Lung (tissue), 16 donors: Measurements from ENCODE around the gene PPP2R5E. TPM values are rescaled to one million over a fixed set of nuclear protein-coding genes. Genes with fewer than 3 reads are reported as not detected.
A peak's percentile ranks its signal among the peaks of the same experiment; 100 is the strongest.
"Not testable (repeated sequence)": the region's sequence is repeated elsewhere in the genome, so short reads cannot be mapped to it uniquely, and the experiment has no call there.

Experiments used
- ATAC-seq: fragments of 200-7000 bp; cut with Tn5 transposase; one replicate; pipeline ENCODE4 v1.9.1; 2020; ENCODE audit warnings: moderate number of reproducible peaks; ENCODE audit not compliant: insufficient read depth, low FRiP score
- DNase-seq, 3 donors: peaks; one replicate each; pipeline ENCODE4 v3.0.0-alpha.2; 2013 to 2017
- H3K27ac ChIP-seq, 2 donors: one replicate each; pipeline ENCODE4 v1.5.1; 2013; ENCODE audit warnings: mild to moderate bottlenecking in 2 of 2, moderate library complexity in 2 of 2, control low read depth in 1 of 2, inconsistent platforms in 1 of 2, low read depth in 1 of 2, low read length in 1 of 2
- H3K27me3 ChIP-seq, 3 donors: one replicate each; pipeline ENCODE4 v1.5.1; 2013; ENCODE audit warnings: low read length in 2 of 3; ENCODE audit not compliant: control insufficient read depth in 3 of 3, insufficient read depth in 3 of 3
- H3K36me3 ChIP-seq, 4 donors: one replicate each; pipeline ENCODE4 v1.5.1; 2013; ENCODE audit warnings: low read length in 4 of 4, mild to moderate bottlenecking in 1 of 4, moderate library complexity in 1 of 4; ENCODE audit not compliant: control insufficient read depth in 4 of 4, insufficient read depth in 4 of 4
- H3K4me1 ChIP-seq, 5 donors: one replicate each; pipeline ENCODE4 v1.5.1; 2013; ENCODE audit warnings: low read length in 5 of 5, mild to moderate bottlenecking in 2 of 5, moderate library complexity in 1 of 5; ENCODE audit not compliant: control insufficient read depth in 5 of 5, insufficient read depth in 5 of 5
- H3K4me3 ChIP-seq: one replicate; pipeline ENCODE4 v1.5.1; 2013; ENCODE audit warnings: mild to moderate bottlenecking, control low read depth, moderate library complexity
- H3K9ac ChIP-seq, 2 donors: one replicate each; pipeline ENCODE4 v1.5.1; 2013; ENCODE audit warnings: low read length in 2 of 2, control low read depth in 1 of 2; ENCODE audit not compliant: insufficient read depth in 1 of 2
- H3K9me3 ChIP-seq, 4 donors: one replicate each; pipeline ENCODE4 v1.5.1; 2013; ENCODE audit warnings: low read length in 3 of 4, mild to moderate bottlenecking in 1 of 4, moderate library complexity in 1 of 4; ENCODE audit not compliant: control insufficient read depth in 4 of 4, insufficient read depth in 3 of 4
- CTCF ChIP-seq: IDR thresholded peaks from 2 replicates; pipeline ENCODE4 v1.5.1; 2012; ENCODE audit warnings: mild to moderate bottlenecking; ENCODE audit errors: control extremely low read depth, extremely low read depth
- WGBS, 2 donors: extraction: QIAGEN DNeasy Blood & Tissue Kit; methylation state at CpG; one replicate each; pipeline ENCODE4 v1.1.7; 2013; 5-methylcytosine and 5-hydroxymethylcytosine counted together
- long read RNA-seq, 5 donors: transcript quantifications; one replicate each; lab custom pipeline, GENCODE V29; 2026
- polyA plus RNA-seq, 2 donors: library from polyadenylated mRNA; stranded (reverse); fragments of 200-250 nt; gene quantifications; one replicate each; pipeline ENCODE4 v1.2.1, GENCODE V29; 2013
- total RNA-seq, 2 donors: library from RNA; depleted of rRNA in 1 of 2; stranded (reverse); fragments of >200 nt in 1 of 2; gene quantifications; one replicate each; pipeline ENCODE4 v1.2.1, GENCODE V29; 2014 to 2021
- donor health status: control.
- donor health status: control.
- donor health status: Bipolar disorder and iron deficiency.
- donor health status: healthy.
- donor health status: DM: yes; HTN: yes; CAD: no.

Gene PPP2R5E
- 10 to 100 TPM; 41.2 to 42.5 TPM for total RNA-seq
- 10 to 100 TPM in 1 of 2 donors, 1 to 10 TPM in 1; 9.0 to 10.2 TPM for polyA plus RNA-seq
- long read RNA-seq, donor 1, full-length matches to known transcripts: 5 of 10 reads
- long read RNA-seq, donor 1, partial matches to known transcripts: 5 of 10 reads
- long read RNA-seq, donor 1, other reads (novel, unspliced or antisense): 0 of 10 reads
- long read RNA-seq, donor 2, full-length matches to known transcripts: 2 of 2 reads
- long read RNA-seq, donor 2, partial matches to known transcripts: 0 of 2 reads
- long read RNA-seq, donor 2, other reads (novel, unspliced or antisense): 0 of 2 reads
- long read RNA-seq, donor 3, full-length matches to known transcripts: 2 of 2 reads
- long read RNA-seq, donor 3, partial matches to known transcripts: 0 of 2 reads
- long read RNA-seq, donor 3, other reads (novel, unspliced or antisense): 0 of 2 reads
- long read RNA-seq, donor 4, partial matches to known transcripts: 10 of 11 reads
- long read RNA-seq, donor 4, other reads (novel, unspliced or antisense): 0 of 11 reads
- long read RNA-seq, donor 5, full-length matches to known transcripts: 5 of 21 reads
- long read RNA-seq, donor 5, partial matches to known transcripts: 16 of 21 reads
- long read RNA-seq, donor 5, other reads (novel, unspliced or antisense): 0 of 21 reads

DNA sequence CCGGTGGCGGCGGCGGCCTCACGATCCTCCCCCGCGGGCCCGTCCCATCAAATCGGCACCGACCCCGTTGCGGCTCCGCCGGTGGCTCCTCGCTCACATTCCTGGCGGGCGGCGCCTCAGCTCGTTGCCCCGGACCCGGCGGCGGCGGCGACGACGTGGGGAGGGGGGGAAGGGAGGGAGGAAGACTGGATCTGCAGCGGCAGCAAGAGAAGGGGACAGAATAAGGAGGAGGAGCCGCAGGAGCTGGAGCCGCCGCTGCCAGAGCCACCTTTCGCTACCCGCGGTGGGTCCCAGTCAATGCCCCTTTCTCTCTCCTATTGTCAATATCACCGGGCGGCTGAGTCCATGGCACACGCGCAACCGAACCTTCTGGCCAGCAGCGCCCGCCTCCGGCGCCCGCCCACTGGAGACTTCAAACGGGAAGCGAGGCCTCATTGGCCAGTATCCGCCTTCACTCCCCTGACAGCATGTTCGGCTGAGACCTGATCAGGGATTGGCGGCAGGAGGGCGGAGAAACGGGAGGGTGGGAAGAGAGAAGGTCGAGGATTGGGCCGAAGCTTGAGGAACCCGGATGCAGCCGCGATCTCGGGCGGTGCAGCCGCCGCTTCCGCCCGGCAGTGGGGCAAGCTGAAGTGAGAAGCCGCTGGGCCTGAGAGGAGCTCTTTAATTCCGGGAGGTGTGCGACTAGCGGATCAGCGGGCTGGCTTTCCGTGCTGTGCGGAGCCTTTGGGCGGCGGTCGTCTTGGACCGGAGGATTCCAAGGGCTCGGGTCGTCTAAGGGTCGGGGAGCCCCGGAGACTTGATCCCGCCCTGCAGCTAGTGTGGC lies at the start of gene PPP2R5E:
Gene PPP2R5E (minus strand): TSS at position 378 of the 826 bp plus-strand sequence. CDS start 3,692 bp downstream, outside the sequence.
- peak; percentile 99 for ATAC-seq
- peak; percentile 99 to 100 (median 99) for DNase-seq
- peaks cover 0 to 6% (median 4%) of the 10 kb centered on the region in 4 donors for H3K36me3 ChIP-seq
- H3K4me1 ChIP-seq: peaks cover 0 to 8% (median 3%) of the 10 kb centered on the region in 5 donors
- WGBS, 2 donors: 0 to 1% methylated on average over 65 to 78 of the region's 78 CpGs
- peak within 1 kb of the TSS; percentile 76 to 83 for H3K9ac ChIP-seq
- H3K9me3 ChIP-seq: no peaks in the 10 kb centered on the region
- TF ChIP-seq CTCF: no peak
- no peaks in the 10 kb centered on the region for H3K27me3 ChIP-seq
- peak within 1 kb of the TSS; percentile 94 for H3K4me3 ChIP-seq
- H3K27ac ChIP-seq: peak within 1 kb of the TSS; percentile 78 to 97

- H3K27ac ChIP-seq, H3K36me3 ChIP-seq, H3K4me3 ChIP-seq, DNase-seq, ATAC-seq, H3K9ac ChIP-seq, H3K4me1 ChIP-seq, H3K9me3 ChIP-seq, H3K27me3 ChIP-seq: not testable (repeated sequence)
- WGBS, 2 donors: 91 to 94% methylated on average over 8 of the region's 8 CpGs
Measured at GRCh38 chr14:63583046-63583445, 39.9 kb upstream of the PPP2R5E start.

- H3K4me3 ChIP-seq: no peak overlapping the region
- TF ChIP-seq CTCF: no peak
- H3K9ac ChIP-seq: no peak overlapping the region
- no peaks in the 10 kb centered on the region for H3K9me3 ChIP-seq
- DNase-seq (peak in 1 of 3 donors; percentile 3), ATAC-seq (no peak)
- no peak overlapping the region for H3K27ac ChIP-seq
- 45 to 68% methylated on average over 4 of the region's 4 CpGs for WGBS, 2 donors
- H3K27me3 ChIP-seq: no peaks in the 10 kb centered on the region
- no peaks in the 10 kb centered on the region for H3K4me1 ChIP-seq
- no peaks in the 10 kb centered on the region for H3K36me3 ChIP-seq
Measured at GRCh38 chr14:63581491-63581890, 38.3 kb upstream of the PPP2R5E start.
